Measurements from ENCODE around the gene JAG1. TPM values are rescaled to one million over a fixed set of nuclear protein-coding genes. Genes with fewer than 3 reads are reported as not detected.

JAG1 gene
- total RNA-seq, 2 experiments from 2014 or later = 0.28 to 0.89 TPM

Small RNAs within 50 kb of the gene (microRNA-seq; reads per million reads assigned to microRNA genes)
- gene MIR6870 = not detected

Other genes with a start within 250 kb of the JAG1 start
- gene MKKS, start 239.8 kb downstream of the JAG1 start, total RNA-seq = 1 to 10 TPM; 9.6 to 10.0 TPM
- 1 to 10 TPM; 7.6 to 8.5 TPM for gene SLX4IP, start 238.7 kb downstream of the JAG1 start, total RNA-seq

Measured in activated naive CD8-positive, alpha-beta T cell treated with anti-CD3 and anti-CD28 coated beads, Interleukin-2, amount 10 ng/mL, durations not matched to agents 7 days and 5 days (primary cell).